Cardiac fibroblast (primary cell): ENCODE measurements around the gene ATP5F1E.
"Not testable (repeated sequence)": the region's sequence is repeated elsewhere in the genome, so short reads cannot be mapped to it uniquely, and the experiment has no call there.

Experiments used
- DNase-seq, 2 donors: peaks; one replicate each; pipeline versions ENCODE4 v3.0.0 to v3.0.0-alpha.2; 2010; ENCODE audit warnings: low read depth in 2 of 2
- H3K4me3 ChIP-seq, 2 donors: replicated peaks in 1 of 2; 1 replicate in 1 of 2; 2 replicates in 1 of 2; pipeline ENCODE4 v1.5.1; 2011; ENCODE audit warnings: low read depth in 2 of 2, low read length in 2 of 2, mild to moderate bottlenecking in 2 of 2, moderate library complexity in 1 of 2
- CTCF ChIP-seq: IDR thresholded peaks from one replicate; pipeline ENCODE4 v1.5.1; 2011; ENCODE audit warnings: low read depth, mild to moderate bottlenecking, low read length, inconsistent platforms

The ATP5F1E gene

GRCh38 chr20:58986286-58986967 lies 45.7 kb downstream of the ATP5F1E start:
- no peak for TF ChIP-seq CTCF
- no peak for DNase-seq
- H3K4me3 ChIP-seq, result no peak overlapping the region

- no peak overlapping the region for H3K4me3 ChIP-seq
- peak in 1 of 2 donors; percentile 47 for DNase-seq
Observed at GRCh38 chr20:58985656-58986055, 46.5 kb downstream of the ATP5F1E start.

GRCh38 chr20:58984691-58985090 lies 47.4 kb downstream of the ATP5F1E start:
- no peak for DNase-seq
- TF ChIP-seq CTCF, result no peak
- no peak overlapping the region for H3K4me3 ChIP-seq

More at GRCh38 chr20:58985656-58986055, 46.5 kb downstream of the ATP5F1E start:
- no peak for TF ChIP-seq CTCF

DNA sequence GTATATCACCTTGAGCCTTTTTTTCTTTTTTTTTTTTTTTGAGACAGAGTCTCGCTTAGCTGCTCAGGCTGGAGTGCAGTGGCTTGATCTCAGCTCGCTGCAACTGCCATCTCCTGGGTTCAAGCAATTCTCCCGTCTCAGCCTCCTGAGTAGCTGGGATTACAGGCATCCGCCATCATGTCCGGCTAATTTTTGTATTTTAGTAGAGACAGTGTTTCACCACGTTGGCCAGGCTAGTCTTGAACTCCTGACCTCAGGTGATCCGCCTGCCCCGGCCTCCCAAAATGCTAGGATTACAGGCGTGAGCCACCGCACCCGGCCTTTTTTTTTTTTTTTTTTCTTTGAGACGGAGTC lies 49.0 kb downstream of the ATP5F1E start:
- not testable (repeated sequence) for DNase-seq, H3K4me3 ChIP-seq

GRCh38 chr20:58982406-58983114 lies 49.6 kb downstream of the ATP5F1E start:
- DNase-seq, result no peak
- TF ChIP-seq CTCF, result no peak
- peak overlapping the region in 1 of 2 donors; percentile 71 for H3K4me3 ChIP-seq

DNA sequence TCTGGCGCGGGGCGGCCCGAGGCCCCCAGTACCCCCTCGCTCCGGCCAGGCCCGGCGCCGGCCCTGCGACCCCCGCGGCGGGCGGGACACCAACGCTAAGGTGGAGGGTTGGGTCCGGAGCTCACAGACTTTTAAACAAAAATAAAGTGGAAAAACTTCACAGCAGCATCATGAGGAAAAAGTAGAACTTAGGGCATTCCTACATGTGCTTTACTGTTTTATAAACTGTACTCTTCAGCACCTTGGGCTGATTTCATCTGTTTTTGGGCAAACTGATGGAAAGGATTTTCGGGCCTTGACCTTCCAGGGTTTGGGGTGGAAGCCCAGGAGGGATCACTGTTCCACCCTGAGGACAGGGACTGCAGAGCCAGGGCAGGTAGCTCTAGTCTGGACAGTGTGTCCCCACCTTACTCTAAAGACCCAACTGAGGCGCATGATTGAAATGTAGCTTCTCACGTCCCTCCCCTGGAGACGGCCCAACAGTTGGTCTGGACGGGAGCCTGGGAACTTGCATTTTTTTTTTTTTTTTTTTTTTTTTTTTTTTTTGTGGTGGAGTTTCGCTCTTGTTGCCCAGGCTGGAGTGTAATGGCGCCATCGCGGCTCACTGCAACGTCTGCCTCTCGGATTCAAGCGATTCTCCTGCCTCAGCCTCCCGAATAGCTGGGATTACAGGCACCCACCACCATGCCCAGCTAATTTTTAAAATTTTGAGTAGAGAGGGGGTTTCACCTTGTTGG lies 50.3 kb downstream of the ATP5F1E start:
- no peak for TF ChIP-seq CTCF
- peak; percentile 17 to 33 for DNase-seq
- H3K4me3 ChIP-seq, result peak overlapping the region; percentile 56 to 71
